SK-N-SH (cell line): ENCODE measurements around the gene QSOX1. TPM values are rescaled to one million over a fixed set of nuclear protein-coding genes. Genes with fewer than 3 reads are reported as not detected.

Source experiments
- CTCF ChIA-PET: fragments of 300-600, 350-600 bp; formaldehyde crosslinking; extraction: SDS; loops from one replicate; lab custom pipeline; 2021; lab: Yijun Ruan, JAX
- POLR2A ChIA-PET: fragments of 350-600 bp; sonication (Branson Sonifier 250); formaldehyde crosslinking; extraction: SDS; loops from one replicate; lab custom pipeline; 2020; ENCODE audit warnings: antibody characterized with exemption, inconsistent platforms; lab: Yijun Ruan, JAX
- DNase-seq: peaks from one replicate; pipeline ENCODE4 v3.0.0; 2012
- H2AFZ ChIP-seq: fragments of 200-600 bp; sonication (generic); 2 replicates; pipeline ENCODE4 v1.8.1; 2016; ENCODE audit warnings: antibody characterized with exemption, mild to moderate bottlenecking, low read depth
- H3F3A ChIP-seq: fragments of 200-600 bp; sonication (generic); replicated peaks from 2 replicates; pipeline ENCODE3; 2016; ENCODE audit warnings: antibody characterized with exemption, mild to moderate bottlenecking; ENCODE audit not compliant: insufficient read depth
- H3K27ac ChIP-seq, 2 experiments: fragments of 200-500 bp in 1 of 2; fragments of 200-600 bp in 1 of 2; sonication (Bioruptor generic) in 1 of 2; sonication (generic), shearing (Covaris generic) in 1 of 2; 2 replicates each; pipeline versions ENCODE4 v1.5.1 to v1.6.1; 2014 to 2016; ENCODE audit warnings: low read depth in 2 of 2, inconsistent platforms in 1 of 2, low read length in 1 of 2, mild to moderate bottlenecking in 1 of 2, mixed read lengths in 1 of 2
- H3K27me3 ChIP-seq: fragments of 200-600 bp; sonication (generic), shearing (Covaris generic); 2 replicates; pipeline ENCODE4 v1.6.1; 2016; ENCODE audit warnings: mixed run types; ENCODE audit not compliant: insufficient read depth
- H3K36me3 ChIP-seq, 2 experiments: fragments of 200-500 bp in 1 of 2; fragments of 200-600 bp in 1 of 2; sonication (Bioruptor generic) in 1 of 2; sonication (generic) in 1 of 2; replicated peaks in 1 of 2; 2 replicates each; pipeline versions ENCODE3 to v1.5.1; 2014 to 2016; ENCODE audit warnings: low read length in 1 of 2, mild to moderate bottlenecking in 1 of 2; ENCODE audit not compliant: insufficient read depth in 2 of 2, control insufficient read depth in 1 of 2
- H3K4me1 ChIP-seq, 2 experiments: fragments of 200-500 bp in 1 of 2; fragments of 200-600 bp in 1 of 2; sonication (Bioruptor generic) in 1 of 2; sonication (generic), shearing (Covaris generic) in 1 of 2; 2 replicates each; pipeline versions ENCODE4 v1.5.1 to v1.6.1; 2014 to 2016; ENCODE audit warnings: low read depth in 1 of 2, low read length in 1 of 2, mixed run types in 1 of 2; ENCODE audit not compliant: insufficient read depth in 2 of 2, control insufficient read depth in 1 of 2
- H3K4me2 ChIP-seq: fragments of 200-600 bp; sonication (generic), shearing (Covaris generic); 2 replicates; pipeline ENCODE4 v1.6.1; 2017; ENCODE audit warnings: mixed run types
- H3K4me3 ChIP-seq, 2 experiments: fragments of 200-500 bp in 1 of 2; fragments of 200-600 bp in 1 of 2; sonication (Bioruptor generic) in 1 of 2; sonication (generic), shearing (Covaris generic) in 1 of 2; 2 replicates each; pipeline versions ENCODE4 v1.5.1 to v1.8.1; 2014 to 2016; ENCODE audit warnings: low read depth in 2 of 2, inconsistent platforms in 1 of 2, low read length in 1 of 2, mild to moderate bottlenecking in 1 of 2, mixed read lengths in 1 of 2, moderate library complexity in 1 of 2
- H3K79me2 ChIP-seq: fragments of 200-600 bp; sonication (generic); 2 replicates; pipeline ENCODE4 v1.8.1; 2017; ENCODE audit warnings: mild to moderate bottlenecking; ENCODE audit not compliant: insufficient read depth
- H3K9ac ChIP-seq: fragments of 200-600 bp; sonication (generic); 2 replicates; pipeline ENCODE4 v1.6.1; 2017; ENCODE audit warnings: mixed run types
- H3K9me2 ChIP-seq: fragments of 200-600 bp; sonication (generic); 2 replicates; pipeline ENCODE4 v1.6.1; 2017; ENCODE audit warnings: mixed run types
- H3K9me3 ChIP-seq: fragments of 200-600 bp; sonication (generic); 2 replicates; pipeline ENCODE4 v1.6.1; 2017; ENCODE audit warnings: mixed run types, mild to moderate bottlenecking, moderate library complexity
- H4K20me1 ChIP-seq: fragments of 200-600 bp; sonication (generic); 2 replicates; pipeline ENCODE4 v1.6.1; 2017; ENCODE audit warnings: mild to moderate bottlenecking, mixed run types; ENCODE audit not compliant: insufficient read depth
- EZH2phosphoT487 ChIP-seq: fragments of 200-600 bp; sonication (generic); IDR thresholded peaks from 2 replicates; pipeline ENCODE4 v1.6.1; 2017; ENCODE audit warnings: low read depth, mixed run types, mild to moderate bottlenecking, antibody characterized with exemption, moderate library complexity, borderline replicate concordance
- FOXM1 ChIP-seq: IDR thresholded peaks from 2 replicates; pipeline ENCODE4 v1.4.0; 2012; ENCODE audit warnings: low read depth, mild to moderate bottlenecking
- NFIC ChIP-seq: IDR thresholded peaks from 2 replicates; pipeline ENCODE4 v1.4.0; 2012; ENCODE audit warnings: borderline replicate concordance
- NRF1 ChIP-seq: IDR thresholded peaks from 2 replicates; pipeline ENCODE4 v1.6.1; 2012; ENCODE audit warnings: low read depth, mild to moderate bottlenecking, low read length
- RXRA ChIP-seq: IDR thresholded peaks from 2 replicates; pipeline ENCODE4 v1.4.0; 2012; ENCODE audit warnings: low read depth, mild to moderate bottlenecking, borderline replicate concordance
- SIN3A ChIP-seq: IDR thresholded peaks from 2 replicates; pipeline ENCODE4 v1.6.1; 2012; ENCODE audit warnings: low read depth, mild to moderate bottlenecking, low read length, moderate library complexity, borderline replicate concordance
- SMC3 ChIP-seq: IDR thresholded peaks from 2 replicates; pipeline ENCODE4 v1.6.1; 2012; ENCODE audit warnings: low read depth, low read length, improper control_type of control experiment
- TAF1 ChIP-seq: IDR thresholded peaks from 2 replicates; pipeline ENCODE4 v1.6.1; 2012; ENCODE audit warnings: low read depth, mild to moderate bottlenecking, low read length, moderate library complexity, borderline replicate concordance
- TCF12 ChIP-seq: IDR thresholded peaks from 2 replicates; pipeline ENCODE4 v1.4.0; 2012
- TEAD4 ChIP-seq: IDR thresholded peaks from 2 replicates; pipeline ENCODE4 v1.4.0; 2012; ENCODE audit warnings: mild to moderate bottlenecking, borderline replicate concordance; ENCODE audit not compliant: insufficient read depth
- YY1 ChIP-seq: IDR thresholded peaks from 2 replicates; pipeline ENCODE4 v1.4.0; 2012; ENCODE audit warnings: low read depth, mild to moderate bottlenecking
- ZBTB33 ChIP-seq: IDR thresholded peaks from 2 replicates; pipeline ENCODE4 v1.4.0; 2012; ENCODE audit warnings: low read depth, borderline replicate concordance
- WGBS: methylation state at CpG from one replicate; pipeline ENCODE4 v1.1.6; 2017; ENCODE audit warnings: low lambda C conversion rate; 5-methylcytosine and 5-hydroxymethylcytosine counted together
- polyA plus RNA-seq, 3 experiments: library from polyadenylated mRNA; depleted of rRNA; stranded (reverse); fragments of >200 nt; gene quantifications; 2 replicates each; pipeline ENCODE4 v1.2.3, GENCODE V29; 2012
- TF ChIP-seq, protein P1 (sequence below): fragments of 200-600 bp; sonication (generic); IDR thresholded peaks from 2 replicates; pipeline ENCODE4 v1.6.1; 2017; ENCODE audit warnings: antibody characterized with exemption, mild to moderate bottlenecking, moderate library complexity
- TF ChIP-seq, protein P2 (sequence below): fragments of 150-350 bp; IDR thresholded peaks from 2 replicates; pipeline ENCODE4 v1.6.1; 2017; ENCODE audit warnings: antibody characterized with exemption, low read length, low read depth, borderline replicate concordance

The QSOX1 gene
- polyA plus RNA-seq, 1 of the 3 experiments (the other 2 are of a cell fraction): 359 TPM

GRCh38 chr1:180230791-180231505 is 76.3 kb downstream of the QSOX1 start:
- Histone ChIP-seq H3K4me1 (peaks cover 0 to 25% of the 10 kb centered on the region in 2 experiments; a peak in 1 of 4 replicates), H2AFZ (peak overlapping the region; percentile 82), H3F3A (peaks cover 8% of the 10 kb centered on the region), H3K79me2 (no peaks in the 10 kb centered on the region), H3K9ac (no peak overlapping the region), H3K27ac (no peak overlapping the region), H3K4me3 (peak overlapping the region; percentile 50 to 62), H3K27me3 (peaks cover 87% of the 10 kb centered on the region), H3K36me3 (no peaks in the 10 kb centered on the region), H3K4me2 (peak overlapping the region; percentile 90), H3K9me3 (no peaks in the 10 kb centered on the region), H4K20me1 (peaks cover 7% of the 10 kb centered on the region), H3K9me2 (no peaks in the 10 kb centered on the region)
- POLR2A ChIA-PET: no interaction called here
- TF ChIP-seq EZH2phosphoT487: peak; percentile 54; the same call in 1 of the 2 replicates
- TF ChIP-seq TEAD4: no peak; the same call in 1 of the 2 replicates
- CTCF ChIA-PET: interaction anchor here (0.8 to 3.8 kb wide), 11 partner anchors 11 to 644 kb away, joined by 3 to 17 read pairs (median 4); no protein-coding TSS in a partner anchor
- DNase-seq: peak; percentile 52
- 0% methylated on average over 6 of the region's 65 CpGs for WGBS

DNA sequence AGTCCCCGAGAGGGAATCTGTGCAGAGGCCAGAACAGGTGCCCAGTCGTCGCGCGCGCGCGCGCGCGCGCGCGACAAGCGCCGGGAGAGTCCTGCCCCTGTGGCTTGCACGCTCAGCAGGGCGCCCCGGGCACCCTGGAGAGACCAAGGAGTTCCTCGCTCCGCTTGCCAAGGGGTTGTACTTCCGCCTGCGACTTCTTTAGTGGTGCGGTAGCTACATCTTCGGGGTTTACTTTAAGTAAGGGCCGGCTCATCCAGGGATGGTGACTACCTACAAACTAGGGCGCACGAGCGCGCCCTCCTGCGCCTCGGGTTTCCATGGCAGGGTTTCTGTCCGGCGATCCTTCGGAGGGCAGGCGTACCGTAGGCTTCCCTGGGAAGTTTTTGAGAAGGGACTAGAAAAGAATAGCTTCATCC is 76.8 kb downstream of the QSOX1 start:
- H2AFZ ChIP-seq: peak overlapping the region; percentile 82; the same call in 1 of the 2 replicates
- H3K4me3 ChIP-seq: peak overlapping the region; percentile 50 to 62; a peak in 3 of 4 replicates
- H3K9me3 ChIP-seq: no peaks in the 10 kb centered on the region
- no peak overlapping the region for H3K9ac ChIP-seq
- POLR2A ChIA-PET: no interaction called here
- no peaks in the 10 kb centered on the region for H3K9me2 ChIP-seq
- peaks cover 0 to 25% of the 10 kb centered on the region in 2 experiments; a peak in 1 of 4 replicates for H3K4me1 ChIP-seq
- no peaks in the 10 kb centered on the region for H3K36me3 ChIP-seq
- CTCF ChIA-PET: interaction anchor here (0.8 to 3.8 kb wide), 10 partner anchors 10 to 645 kb away, joined by 3 to 17 read pairs (median 4); no protein-coding TSS in a partner anchor
- no peak overlapping the region for H3K27ac ChIP-seq
- TF ChIP-seq, protein P1, sequence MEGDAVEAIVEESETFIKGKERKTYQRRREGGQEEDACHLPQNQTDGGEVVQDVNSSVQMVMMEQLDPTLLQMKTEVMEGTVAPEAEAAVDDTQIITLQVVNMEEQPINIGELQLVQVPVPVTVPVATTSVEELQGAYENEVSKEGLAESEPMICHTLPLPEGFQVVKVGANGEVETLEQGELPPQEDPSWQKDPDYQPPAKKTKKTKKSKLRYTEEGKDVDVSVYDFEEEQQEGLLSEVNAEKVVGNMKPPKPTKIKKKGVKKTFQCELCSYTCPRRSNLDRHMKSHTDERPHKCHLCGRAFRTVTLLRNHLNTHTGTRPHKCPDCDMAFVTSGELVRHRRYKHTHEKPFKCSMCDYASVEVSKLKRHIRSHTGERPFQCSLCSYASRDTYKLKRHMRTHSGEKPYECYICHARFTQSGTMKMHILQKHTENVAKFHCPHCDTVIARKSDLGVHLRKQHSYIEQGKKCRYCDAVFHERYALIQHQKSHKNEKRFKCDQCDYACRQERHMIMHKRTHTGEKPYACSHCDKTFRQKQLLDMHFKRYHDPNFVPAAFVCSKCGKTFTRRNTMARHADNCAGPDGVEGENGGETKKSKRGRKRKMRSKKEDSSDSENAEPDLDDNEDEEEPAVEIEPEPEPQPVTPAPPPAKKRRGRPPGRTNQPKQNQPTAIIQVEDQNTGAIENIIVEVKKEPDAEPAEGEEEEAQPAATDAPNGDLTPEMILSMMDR: 0 out of 2 replicates have a peak, but pooled peaks have one; percentile 8
- TF ChIP-seq TCF12: no peak
- no peak for TF ChIP-seq SIN3A
- peaks cover 7% of the 10 kb centered on the region for H4K20me1 ChIP-seq
- peaks cover 87% of the 10 kb centered on the region for H3K27me3 ChIP-seq
- peaks cover 8% of the 10 kb centered on the region for H3F3A ChIP-seq
- no peaks in the 10 kb centered on the region for H3K79me2 ChIP-seq
- DNase-seq: peak; percentile 61
- 41% methylated on average over 5 of the region's 37 CpGs for WGBS
- peak overlapping the region; percentile 90 for H3K4me2 ChIP-seq

- Histone ChIP-seq H3K9me3 (no peaks in the 10 kb centered on the region), H3K79me2 (no peaks in the 10 kb centered on the region), H3K27me3 (peaks cover 87% of the 10 kb centered on the region), H2AFZ (no peak overlapping the region), H3K36me3 (no peaks in the 10 kb centered on the region), H3K4me2 (peak overlapping the region; percentile 90), H4K20me1 (peaks cover 7% of the 10 kb centered on the region), H3K27ac (no peak overlapping the region), H3K4me3 (peak overlapping the region in 1 of 2 experiments; percentile 62; a peak in 1 of 4 replicates)
- POLR2A ChIA-PET: no interaction called here
- no peak for DNase-seq
- no peak for TF ChIP-seq ZBTB33
- TF ChIP-seq YY1: no peak
- no peak for TF ChIP-seq SMC3
- no peak for TF ChIP-seq TCF12
- no peak for TF ChIP-seq NRF1
- TF ChIP-seq, protein P2, sequence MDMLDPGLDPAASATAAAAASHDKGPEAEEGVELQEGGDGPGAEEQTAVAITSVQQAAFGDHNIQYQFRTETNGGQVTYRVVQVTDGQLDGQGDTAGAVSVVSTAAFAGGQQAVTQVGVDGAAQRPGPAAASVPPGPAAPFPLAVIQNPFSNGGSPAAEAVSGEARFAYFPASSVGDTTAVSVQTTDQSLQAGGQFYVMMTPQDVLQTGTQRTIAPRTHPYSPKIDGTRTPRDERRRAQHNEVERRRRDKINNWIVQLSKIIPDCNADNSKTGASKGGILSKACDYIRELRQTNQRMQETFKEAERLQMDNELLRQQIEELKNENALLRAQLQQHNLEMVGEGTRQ: no peak
- TF ChIP-seq NFIC: no peak
- TF ChIP-seq SIN3A: no peak
- no peak for TF ChIP-seq TAF1
- TF ChIP-seq FOXM1: no peak
- no peak for TF ChIP-seq RXRA
- TF ChIP-seq, all 33 proteins: peak for 0
- Histone ChIP-seq H3K9ac (no peak overlapping the region), H3K9me2 (no peaks in the 10 kb centered on the region), H3K4me1 (peaks cover 0 to 25% of the 10 kb centered on the region in 2 experiments; a peak in 1 of 4 replicates), H3F3A (peaks cover 8% of the 10 kb centered on the region)
- CTCF ChIA-PET: interaction anchor here (0.7 to 3.8 kb wide), 9 partner anchors 15 to 645 kb away, joined by 3 to 17 read pairs (median 5); no protein-coding TSS in a partner anchor
- WGBS: 11% methylated on average over 14 of the region's 14 CpGs
Measured at GRCh38 chr1:180231936-180232335, 77.3 kb downstream of the QSOX1 start.
